Stimulated activated CD4-positive, alpha-beta T cell treated with anti-CD3 and anti-CD28 coated beads, Interleukin-12 subunit alpha, Interleukin-12 subunit beta, amount 100 ng/mL, for 48 hours (primary cell): ENCODE measurements around the gene NACAD.

ENCODE experiments used
- DNase-seq, 3 donors: peaks; one replicate each; pipeline ENCODE4 v3.0.0-alpha.2; 2020; ENCODE audit warnings: low read depth in 2 of 3, low spot score in 1 of 3

The NACAD gene

DNA sequence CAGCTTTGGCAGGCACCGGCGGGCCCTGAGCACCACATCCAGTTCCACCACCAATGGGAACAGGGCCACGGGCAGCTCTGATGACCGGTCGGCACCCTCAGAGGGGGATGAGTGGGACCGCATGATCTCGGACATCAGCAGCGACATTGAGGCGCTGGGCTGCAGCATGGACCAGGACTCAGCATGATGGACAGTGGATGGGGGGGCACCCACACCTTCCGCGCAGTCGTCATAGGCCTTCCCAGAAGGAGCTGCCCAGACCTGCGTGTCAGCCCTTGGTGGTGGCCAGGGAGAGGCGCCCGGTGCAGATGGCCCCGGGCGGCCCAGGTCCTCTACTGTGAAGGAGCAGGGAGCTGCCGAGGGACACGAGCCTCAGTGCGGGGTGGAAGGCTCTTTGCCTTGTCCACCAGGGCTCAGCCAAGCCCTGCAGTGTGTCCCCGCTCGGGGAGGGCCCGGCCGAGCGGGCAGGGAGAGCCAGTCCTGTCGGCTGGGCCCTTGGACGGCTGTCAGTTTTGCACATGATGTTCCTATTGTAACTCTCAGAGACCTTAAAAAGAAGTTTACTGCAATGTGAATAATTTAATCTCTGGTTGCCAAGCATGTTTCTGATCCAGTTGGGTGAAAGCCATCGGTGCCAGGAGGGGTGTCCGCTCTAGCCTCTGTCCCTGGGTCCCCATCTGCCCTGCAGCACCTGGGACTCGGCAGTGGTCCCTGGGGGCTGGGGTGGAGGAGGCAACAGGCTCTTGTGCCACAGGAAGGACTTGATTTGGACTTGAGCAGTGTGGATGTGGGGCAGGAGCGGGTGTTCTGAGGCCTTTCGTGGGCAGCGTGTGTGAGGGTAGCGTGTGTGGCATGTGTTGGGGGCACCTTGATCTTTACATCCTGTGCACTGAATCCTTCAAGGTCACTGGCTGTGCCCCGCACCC, 12.6 kb downstream of the NACAD start:
- DNase-seq = no peak

DNA sequence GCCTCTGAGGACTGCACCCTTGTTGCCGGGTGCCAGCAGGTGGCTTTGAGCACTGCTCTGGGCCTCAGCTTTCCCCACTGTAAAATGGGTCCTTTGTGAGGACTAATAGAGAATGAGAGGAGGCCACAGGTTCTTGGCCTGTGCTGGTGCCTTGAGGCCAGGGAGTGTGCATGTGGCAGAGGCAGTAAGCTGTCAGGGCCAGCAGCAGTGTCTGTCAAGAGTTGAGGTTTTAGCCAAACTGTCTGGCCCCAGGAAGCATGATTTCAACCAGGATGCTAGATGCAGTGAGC, 13.5 kb downstream of the NACAD start:
- no peak for DNase-seq

DNA sequence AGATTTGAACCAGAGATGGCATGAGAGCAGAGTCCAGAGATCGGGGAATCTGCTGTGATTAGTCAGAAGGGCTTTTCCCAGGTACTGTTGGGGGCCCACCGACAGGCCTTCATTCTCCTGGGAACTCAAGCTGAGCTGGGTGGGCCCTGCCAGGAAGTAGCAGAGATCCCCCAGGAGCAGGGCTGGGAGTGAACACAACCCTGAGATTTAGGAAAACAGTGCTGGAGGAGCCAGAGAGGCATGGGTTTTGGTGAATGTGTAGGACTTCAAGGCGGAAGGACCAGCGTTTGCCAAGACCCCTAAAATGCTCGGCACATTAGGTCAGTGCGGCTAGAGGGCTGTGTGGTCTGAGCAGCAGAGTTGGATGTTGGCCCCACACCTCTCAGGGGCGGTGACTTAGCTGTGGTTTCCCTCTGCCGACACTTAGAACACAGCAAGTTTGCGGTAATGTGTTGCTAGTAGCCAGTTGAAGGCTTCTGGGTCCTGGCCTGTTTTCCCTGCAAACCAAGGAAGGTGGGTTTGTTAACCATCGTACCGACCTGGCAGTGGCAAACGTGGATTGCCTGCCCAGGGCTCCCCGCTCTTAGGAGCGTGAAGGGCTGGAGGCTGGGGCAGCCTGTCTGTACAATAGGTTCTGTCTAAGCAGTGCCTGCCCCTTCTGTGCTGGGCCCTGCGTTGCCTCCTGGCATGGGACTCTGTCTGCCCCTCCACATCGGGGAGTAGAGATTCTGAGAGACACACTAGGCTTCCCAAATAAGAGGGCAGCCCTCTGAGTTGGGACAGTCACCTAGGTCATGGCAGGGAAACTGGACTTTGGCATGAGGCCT, 14.0 kb downstream of the NACAD start:
- DNase-seq = no peak

DNA sequence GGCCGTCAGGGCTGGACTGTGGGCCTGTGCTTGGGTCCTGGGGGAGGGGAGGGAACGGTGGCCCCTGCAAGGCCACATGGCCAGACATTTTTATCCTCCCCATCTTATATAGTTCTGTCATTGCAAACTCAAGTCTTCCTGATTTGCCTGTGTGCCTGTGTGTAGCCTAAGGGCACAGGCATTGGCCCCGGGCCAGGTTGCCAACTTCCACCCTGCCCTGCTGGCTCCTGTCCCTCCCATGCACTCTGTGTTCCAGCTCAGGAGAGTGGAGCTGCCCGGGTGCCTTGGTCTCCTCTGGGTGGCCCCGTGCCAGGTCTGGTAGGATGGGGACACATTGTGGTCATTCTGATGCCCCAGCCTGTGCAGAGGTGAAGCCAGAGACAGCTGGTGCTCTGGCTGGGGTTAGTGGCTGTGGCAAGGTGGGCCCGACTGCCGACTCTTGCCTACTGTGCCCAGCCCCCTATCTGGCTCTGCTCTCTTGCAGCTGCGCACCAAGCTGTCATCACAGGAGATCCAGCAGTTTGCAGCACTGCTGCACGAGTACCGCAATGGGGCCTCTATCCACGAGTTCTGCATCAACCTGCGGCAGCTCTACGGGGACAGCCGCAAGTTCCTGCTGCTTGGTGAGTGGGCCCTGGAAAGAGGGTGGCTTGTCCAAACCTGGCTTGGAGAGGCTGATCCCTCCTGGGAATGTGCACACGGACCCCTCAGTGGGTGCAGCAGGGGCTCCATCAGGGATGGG, 14.8 kb downstream of the NACAD start:
- no peak for DNase-seq

DNA sequence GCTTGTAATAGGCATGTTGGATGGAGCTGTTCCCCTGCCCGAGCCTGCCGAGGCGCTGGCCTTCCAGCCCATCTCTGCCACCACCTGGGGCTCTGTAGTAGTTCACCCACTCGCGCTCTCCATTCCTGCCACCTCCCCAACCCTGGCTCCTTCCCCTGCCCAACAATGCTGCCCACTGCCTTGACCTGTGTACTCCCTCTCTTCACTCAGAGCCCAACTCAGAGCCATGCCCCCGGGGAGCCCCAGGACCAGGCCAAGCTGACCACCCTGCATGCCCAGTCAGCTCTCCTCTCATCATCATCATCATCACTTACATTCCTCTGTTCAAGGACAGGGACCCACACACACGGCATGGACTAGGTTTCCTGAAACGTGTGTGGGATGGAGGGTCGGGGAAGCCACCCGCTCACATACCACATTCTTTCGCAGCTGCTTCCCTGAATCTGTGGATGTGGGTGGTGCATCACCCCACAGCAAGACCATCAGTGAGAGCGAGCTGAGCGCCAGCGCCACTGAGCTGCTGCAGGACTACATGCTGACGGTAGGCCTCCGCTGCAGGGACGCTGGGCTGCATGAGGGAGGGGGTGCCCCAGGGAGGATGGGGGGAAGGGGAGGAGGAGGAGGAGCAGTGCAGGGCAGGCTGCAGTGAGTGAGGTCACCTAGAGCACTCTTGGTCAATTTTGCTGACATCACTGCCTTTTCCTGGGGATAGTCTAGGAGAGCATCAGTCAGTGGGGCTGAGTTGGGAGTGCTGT, 15.6 kb downstream of the NACAD start:
- no peak for DNase-seq

DNA sequence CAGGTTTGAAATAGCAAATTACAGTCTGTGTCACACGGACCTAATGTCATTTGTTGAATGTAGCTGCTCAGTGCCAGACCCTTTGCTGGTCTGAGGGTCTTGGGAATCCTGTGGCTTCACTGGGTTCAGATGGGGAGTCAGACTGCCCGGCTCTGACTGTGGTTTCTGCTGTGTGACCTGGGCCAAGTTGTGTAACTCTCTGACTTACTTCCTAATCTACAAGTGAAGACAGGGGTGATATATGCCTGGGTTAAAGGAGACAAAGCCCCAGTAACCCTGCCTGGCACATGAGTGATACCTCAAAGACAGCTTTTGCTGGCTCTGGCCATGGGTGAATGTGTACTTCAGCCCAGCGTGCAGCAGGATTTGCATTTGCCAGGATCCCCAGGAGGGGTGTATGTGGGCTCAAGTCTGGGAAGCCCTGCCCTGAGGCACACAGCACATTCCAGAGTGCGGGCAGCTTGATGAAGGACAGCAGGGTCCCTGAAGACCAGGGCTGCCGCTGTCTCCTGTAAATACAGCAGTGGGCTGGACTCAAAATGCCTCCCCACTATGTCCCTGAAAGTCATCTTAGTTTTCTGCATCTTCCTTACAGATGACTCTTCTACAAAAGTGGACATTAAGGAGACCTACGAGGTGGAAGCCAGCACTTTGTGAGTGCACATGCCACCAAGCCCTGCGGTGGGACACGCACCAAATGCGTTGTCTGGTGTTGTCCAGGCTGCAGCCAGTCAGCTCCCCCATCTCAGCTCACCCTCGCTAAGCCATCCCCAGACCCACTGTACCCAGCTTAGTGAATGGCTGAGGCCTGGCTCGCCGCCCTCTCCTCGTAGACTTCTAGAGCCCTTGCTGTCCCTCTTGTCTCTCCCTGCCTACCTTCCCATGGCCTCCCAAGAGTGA, 16.4 kb downstream of the NACAD start:
- no peak for DNase-seq

DNA sequence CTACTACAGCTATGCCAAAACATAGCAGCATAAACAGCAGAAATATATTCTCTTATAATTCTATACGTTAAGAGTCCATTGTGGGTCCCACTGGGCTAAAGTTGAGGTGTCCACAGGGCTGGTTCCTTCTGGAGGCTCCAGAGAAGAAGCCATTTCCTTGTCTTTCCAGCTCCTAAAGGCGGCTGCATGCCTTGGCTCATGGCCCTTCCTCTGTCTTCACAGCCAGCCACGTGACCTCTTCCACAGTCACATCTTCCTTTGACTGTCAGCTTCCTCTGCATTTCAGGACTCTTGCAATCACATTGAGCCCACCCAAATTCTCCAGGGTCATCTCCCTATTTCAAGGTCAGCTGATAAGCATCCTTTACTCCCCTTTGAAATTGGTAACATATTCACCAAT, 17.2 kb downstream of the NACAD start:
- DNase-seq = no peak

DNA sequence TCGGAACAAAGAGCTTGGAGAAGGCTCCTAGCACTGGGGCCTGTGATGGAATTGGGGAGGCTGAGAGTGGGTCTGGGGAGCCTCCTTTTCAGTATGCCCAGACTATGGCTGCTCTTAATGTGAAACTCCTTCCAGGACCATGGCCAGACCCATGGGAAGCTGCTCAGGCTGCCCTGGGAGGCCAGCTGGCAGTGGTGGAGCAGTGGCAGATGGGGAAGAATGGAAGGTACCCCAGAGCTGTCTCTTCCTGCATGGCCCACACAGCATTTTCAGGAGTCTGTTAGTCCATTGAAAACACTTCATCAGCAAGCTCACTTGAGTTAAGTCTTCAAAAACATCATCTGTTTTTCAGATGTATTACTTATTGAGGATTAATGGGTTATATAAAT, 18.5 kb downstream of the NACAD start:
- no peak for DNase-seq

DNA sequence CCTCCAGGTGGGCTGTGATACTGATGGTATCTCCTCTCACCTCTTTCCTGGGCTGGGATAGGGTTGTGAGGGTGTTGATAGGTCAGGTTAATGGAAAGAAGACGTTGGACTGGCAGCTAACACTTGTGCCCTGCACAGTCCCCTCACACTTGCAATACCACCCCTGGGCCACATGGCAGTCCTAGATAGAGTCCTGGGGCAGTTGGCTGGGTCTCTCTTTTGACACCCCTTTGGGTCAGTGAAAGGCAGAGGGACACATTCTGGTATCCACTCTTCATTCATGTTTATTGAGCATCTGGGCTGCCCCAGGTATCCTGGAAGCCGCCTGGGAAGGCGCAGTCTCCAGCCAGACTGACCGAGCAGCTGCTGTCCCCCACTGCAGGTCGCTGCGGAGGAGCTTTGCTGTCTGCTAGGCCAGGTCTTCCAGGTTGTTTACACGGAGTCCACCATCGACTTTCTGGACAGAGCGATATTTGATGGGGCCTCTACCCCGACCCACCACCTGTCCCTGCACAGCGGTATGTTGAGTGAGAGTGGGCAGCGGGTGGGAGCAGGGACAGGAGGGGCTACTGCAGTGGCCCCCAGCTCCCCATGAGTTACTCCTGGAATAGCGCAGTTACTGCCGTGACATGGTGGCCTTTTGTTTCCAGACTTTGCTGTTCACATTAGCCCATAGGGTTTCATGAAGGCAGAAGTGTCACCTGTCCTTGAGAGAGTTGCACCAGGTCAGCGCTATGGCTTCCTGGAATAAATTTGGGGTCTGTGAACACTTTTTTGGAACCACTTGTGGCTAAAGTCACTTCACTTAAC, 19.1 kb downstream of the NACAD start:
- no peak for DNase-seq

DNA sequence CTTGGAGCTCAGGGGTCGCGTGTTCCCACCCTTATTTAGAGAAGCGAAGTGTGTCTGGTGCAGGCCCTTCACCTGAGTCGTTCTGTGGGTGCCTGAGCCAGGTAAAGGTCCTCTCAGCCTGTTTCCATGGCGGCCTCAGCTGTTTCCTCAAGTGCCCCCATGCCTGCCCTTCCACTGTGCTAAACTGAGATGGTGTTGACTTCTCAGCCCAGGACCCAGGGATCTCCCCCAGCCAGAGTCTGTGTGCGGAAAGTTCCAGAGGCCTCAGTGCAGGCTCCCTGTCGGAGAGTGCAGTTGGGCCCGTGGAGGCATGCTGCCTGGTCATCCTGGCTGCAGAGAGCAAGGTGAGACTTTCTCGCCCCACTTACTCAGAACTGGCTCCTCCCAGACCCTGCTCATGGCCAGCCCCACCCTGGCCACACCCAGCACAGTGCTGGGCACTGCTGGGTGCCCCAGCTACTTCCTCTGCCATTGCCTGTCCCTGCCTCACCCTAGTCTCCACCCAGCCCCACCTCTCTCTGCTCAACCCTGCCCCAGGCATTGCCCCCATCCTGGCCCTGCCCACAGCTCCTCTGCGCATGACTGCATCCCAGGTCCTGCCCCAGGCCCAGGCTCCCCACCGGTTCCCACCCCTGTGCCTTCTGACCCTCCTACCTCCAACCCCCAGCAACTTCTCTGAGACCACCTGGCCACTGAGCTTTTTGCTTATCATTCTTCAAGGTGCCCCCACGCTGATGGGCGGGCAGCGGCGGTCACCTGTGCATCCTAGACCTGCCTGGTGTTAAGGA, 20.3 kb downstream of the NACAD start:
- no peak for DNase-seq

DNA sequence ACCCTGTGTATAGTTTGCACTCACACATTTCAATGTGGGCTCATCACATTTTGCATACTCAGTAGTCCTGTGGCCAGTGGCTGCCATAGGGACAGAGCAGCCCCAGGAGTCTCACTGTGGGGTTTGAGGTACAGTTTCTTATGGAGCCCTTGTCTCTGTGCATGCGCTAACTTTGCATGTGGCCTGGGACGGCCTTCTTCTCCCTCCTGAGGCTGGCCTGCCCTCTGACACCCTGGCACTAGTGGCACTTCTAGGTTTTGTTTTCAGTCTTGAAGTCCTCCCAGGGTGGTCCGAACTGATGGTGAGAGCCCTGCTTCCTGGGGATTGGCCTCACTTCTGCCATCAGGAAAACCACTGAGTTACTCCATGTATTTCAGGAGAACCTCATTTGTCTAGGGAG, 21.2 kb downstream of the NACAD start:
- no peak for DNase-seq

DNA sequence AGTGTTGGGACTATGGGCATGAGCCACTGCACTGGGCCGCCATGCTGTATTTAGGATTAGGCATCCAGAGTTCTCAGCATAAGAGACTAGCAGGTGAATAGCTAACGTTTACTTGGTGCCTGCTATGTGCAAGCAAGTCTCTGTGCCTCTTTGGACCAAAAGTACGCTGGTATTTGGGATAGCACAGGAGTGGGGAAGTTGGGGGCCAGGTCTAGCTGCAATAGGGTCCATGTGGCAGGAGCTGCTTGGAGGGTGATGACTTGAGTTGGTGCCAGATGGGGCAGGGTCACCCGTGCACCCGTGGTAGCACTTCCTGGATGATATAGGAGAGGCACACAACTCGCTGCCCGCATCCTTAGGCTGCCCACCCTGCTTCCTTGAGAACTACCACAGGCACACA, 22.4 kb downstream of the NACAD start:
- DNase-seq = no peak

DNA sequence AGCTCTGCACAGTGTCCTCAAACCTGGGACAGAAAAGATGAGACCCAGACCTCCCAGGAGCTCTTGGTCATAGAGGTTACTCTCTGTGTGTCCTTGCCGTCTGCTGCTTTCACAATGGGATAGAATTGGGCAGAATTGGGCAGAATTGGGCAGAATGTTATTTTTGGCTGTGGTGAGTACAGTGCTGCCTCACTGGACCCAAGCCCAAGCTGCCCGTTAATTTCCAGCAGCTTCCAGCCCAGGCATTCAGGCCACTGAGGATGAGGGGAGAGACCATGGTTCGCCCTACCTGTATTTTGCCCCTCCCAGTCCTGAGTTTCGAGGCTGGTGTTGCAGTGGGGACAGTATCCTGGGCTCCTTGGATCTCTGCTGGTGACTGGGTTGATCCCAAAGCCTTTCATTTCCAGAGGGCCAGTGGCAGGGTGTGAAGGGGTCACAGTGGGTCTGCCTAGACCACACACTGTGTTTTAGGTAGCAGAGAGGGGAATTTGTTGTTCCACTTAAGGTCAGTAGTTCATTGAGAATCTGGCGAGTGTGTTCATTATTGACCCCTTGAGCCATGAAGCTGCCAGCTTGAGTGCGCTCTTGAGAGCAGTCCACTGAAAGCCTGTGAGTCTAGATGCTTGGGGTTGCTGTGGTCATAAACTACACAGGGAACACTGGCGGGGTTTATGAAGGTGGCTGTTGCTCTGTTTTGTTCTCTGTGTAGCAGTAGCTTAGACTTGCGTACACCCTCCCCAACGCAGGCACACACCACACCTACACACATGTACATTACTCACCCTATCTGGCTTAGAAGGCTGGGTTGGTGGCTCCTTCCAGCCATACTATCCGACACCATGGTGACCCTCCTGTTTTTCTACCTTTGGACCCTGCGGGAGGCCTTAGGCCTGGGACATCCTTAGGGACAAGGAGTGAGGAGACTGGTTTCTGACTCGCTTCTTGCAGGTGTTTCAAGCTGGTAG, 23.5 kb downstream of the NACAD start:
- no peak for DNase-seq

DNA sequence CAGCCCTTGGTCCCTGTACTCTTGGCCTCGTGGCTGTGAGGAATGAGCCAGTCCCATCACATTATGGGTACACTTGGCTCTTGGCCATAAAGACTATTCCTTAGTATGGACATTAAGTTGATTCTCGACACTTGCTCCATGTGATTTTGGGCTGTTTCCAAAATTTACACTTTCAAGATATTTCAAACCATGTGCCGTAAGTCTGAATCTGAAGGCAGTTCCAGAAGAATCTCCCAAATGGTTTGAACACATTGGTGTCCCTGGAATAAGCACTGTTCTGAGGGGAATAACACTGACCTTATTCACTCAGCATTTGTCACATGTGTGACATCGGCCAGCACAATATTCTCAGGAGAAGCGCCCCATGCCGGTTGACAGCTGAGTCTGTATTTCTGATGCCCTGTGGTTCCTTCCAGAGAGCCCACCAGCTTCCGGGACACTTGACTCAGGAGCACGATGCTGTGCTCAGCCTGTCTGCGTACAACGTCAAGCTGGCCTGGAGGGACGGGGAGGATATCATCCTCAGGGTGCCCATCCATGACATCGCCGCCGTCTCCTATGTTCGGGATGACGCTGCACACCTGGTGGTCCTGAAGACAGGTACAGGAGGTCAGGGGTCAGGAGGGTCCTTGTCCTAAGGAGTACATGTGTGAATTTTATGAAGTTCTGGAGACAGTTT, 24.6 kb downstream of the NACAD start:
- no peak for DNase-seq

DNA sequence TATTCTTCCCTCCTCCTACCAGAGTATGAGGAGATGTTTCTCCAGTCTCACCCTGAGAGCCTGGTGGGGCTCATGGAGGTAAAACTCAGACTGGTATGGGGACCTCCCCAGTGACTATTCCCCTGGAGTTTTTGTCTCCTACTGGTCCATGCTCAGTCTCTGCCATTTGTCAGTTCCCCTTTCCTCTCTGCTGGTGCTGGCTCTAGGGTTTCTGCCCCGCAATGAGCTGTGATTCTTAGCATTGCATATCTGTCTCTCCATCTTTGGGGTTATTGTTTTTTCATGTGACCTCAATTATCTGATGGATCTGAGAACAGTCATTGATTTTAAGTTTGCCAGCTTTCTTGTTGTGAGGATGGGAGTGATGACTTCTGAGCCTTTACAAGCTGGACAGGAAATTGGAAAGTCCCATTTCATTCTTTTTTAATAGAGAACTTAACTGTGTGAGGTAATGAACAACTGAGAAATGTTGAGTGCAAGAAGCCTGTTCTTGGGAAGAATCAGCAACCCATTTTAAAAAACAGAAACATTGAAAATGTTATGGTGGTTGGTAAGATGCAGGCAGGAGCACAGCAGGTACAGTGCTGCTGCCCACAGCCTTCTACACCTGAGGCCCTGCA, 26.9 kb downstream of the NACAD start:
- DNase-seq = no peak

DNA sequence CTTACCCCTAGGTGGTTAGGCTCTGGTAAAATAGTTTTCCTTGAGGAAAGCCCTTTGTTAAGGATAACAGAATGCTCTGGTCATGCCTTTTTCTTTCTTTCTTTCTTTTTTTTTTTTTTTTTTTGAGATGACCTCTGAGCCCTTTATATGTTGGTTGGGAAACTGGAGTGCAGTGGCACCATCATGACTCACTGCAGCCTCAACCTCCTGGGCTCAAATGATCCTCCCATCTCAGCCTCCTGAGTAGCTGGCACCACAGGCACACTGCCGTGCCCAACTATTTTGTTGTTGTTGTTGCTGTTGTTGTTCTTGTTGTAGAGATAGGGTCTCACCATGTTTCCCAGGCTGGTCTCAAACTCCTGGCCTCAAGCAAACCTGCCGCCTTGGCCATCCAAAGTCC, 27.4 kb downstream of the NACAD start:
- no peak for DNase-seq
